Osteocyte (in vitro differentiated cells): ENCODE data around the gene CLRN3. TPM values are rescaled to one million over a fixed set of nuclear protein-coding genes. Genes with fewer than 3 reads are reported as not detected.

Experiments
- DNase-seq: peaks from one replicate; pipeline ENCODE4 v3.0.0; 2021; ENCODE audit warnings: mixed read lengths; ENCODE audit not compliant: unreplicated experiment; ENCODE audit errors: extremely low spot score
- H3K27ac Mint-ChIP-seq: one replicate; pipeline ENCODE4 v1.8.0; 2021; ENCODE audit warnings: mild to moderate bottlenecking, mixed read lengths; ENCODE audit not compliant: unreplicated experiment
- H3K27me3 Mint-ChIP-seq: one replicate; pipeline ENCODE4 v1.8.0; 2021; ENCODE audit warnings: mixed read lengths; ENCODE audit not compliant: unreplicated experiment
- H3K36me3 Mint-ChIP-seq: one replicate; pipeline ENCODE4 v1.8.0; 2021; ENCODE audit warnings: mixed read lengths; ENCODE audit not compliant: unreplicated experiment
- H3K4me1 Mint-ChIP-seq: one replicate; pipeline ENCODE4 v1.8.0; 2021; ENCODE audit warnings: mixed read lengths; ENCODE audit not compliant: unreplicated experiment
- H3K4me3 Mint-ChIP-seq: one replicate; pipeline ENCODE4 v1.8.0; 2021; ENCODE audit warnings: mild to moderate bottlenecking, moderate library complexity, mixed read lengths; ENCODE audit not compliant: unreplicated experiment
- H3K9me3 Mint-ChIP-seq: one replicate; pipeline ENCODE4 v1.8.0; 2021; ENCODE audit warnings: mixed read lengths; ENCODE audit not compliant: unreplicated experiment
- CTCF ChIP-seq: fragments of 200-600 bp; sonication (generic); IDR thresholded peaks from 2 replicates; pipeline ENCODE4 v1.5.0; 2021; ENCODE audit warnings: antibody characterized with exemption, mild to moderate bottlenecking, moderate library complexity
- total RNA-seq: library from RNA; stranded (reverse); gene quantifications from 2 replicates; pipeline ENCODE4 v1.2.1, GENCODE V29; 2021

The CLRN3 gene
- total RNA-seq, 1 donor from 2014 or later = not detected

DNA sequence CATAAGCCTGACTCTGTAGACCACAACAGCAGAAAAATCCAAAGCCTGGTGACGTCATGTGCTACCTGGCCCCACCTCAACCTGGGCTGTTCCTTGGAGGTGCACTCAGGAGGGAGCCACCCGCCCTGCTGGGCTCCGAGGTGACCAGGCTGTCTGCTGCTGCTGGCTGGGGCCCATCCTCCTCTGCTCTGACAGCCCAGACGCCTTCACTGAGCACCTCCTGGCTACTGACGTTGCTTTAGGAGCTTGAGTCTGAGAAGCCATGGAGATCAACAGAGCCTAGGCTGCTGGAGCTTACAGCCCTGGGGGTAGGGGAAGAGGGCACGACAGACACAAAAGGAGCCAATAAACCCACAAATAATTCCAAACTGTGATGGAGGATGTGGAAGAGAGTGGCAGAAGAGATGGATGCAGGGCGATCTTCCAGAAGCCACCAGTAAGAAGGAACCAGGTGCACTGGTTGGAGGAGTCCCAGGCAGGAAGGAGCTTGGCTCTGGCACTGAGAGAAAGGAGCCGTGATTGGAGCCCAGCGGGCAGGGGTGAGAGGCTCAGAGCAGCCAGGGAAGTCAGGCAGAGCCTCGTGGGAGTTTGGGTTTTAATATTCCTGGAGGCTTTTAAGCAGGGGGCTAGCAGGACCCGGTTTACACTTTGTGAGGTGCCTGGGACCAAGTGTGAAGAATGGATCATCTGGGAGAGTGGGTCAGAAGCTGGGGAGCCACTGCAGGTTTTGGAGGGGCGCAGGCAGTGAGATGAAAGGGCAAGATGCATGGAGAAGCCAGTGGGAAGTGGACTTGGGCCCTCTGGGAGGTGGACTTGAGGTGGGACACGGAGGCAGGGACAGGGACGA, 12.5 kb upstream of the CLRN3 start:
- H3K4me1 Mint-ChIP-seq = peaks cover 8% of the 10 kb centered on the region
- TF ChIP-seq CTCF = no peak
- H3K27ac Mint-ChIP-seq = no peak overlapping the region
- no peak overlapping the region for H3K4me3 Mint-ChIP-seq
- peaks cover 26% of the 10 kb centered on the region for H3K27me3 Mint-ChIP-seq
- H3K9me3 Mint-ChIP-seq = no peaks in the 10 kb centered on the region
- no peaks in the 10 kb centered on the region for H3K36me3 Mint-ChIP-seq
- DNase-seq = peak; percentile 73

DNA sequence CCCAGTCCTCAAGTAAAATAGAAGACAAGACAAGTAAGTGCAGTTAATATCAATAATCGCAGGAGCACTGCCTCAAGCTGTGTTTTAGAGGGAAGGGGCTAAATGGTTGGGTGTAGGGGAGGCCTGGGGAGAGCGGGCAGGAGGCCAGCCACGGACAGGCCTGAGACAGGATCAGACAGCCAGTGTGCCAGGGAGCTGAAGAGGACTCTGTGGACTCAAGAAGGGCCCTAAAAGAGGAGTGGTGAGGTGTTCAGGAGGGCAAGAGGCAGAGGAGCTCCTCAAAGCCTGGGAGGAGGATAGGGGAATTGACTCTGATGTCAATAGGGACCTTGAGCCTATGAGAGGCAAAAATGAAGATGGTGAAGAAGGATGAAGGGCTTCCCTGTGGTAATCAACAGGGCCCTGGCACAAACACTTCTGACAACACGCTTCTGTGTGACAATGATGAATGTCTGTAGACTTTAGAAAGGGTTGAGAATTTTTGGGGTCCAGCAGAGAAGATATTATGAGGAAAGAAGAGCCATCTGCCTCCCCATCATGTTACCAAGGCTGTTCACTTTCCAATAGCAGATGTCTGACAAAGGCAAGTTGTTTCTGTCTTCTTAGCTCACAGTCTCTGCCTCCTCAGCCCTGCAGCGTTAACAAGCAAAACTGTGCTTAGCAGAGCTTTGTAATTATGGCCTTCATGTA, 11.7 kb upstream of the CLRN3 start:
- peaks cover 8% of the 10 kb centered on the region for H3K4me1 Mint-ChIP-seq
- H3K36me3 Mint-ChIP-seq = no peaks in the 10 kb centered on the region
- no peak overlapping the region for H3K27ac Mint-ChIP-seq
- H3K4me3 Mint-ChIP-seq = no peak overlapping the region
- peak; percentile 56 for DNase-seq
- no peak for TF ChIP-seq CTCF
- H3K9me3 Mint-ChIP-seq = no peaks in the 10 kb centered on the region
- H3K27me3 Mint-ChIP-seq = peaks cover 32% of the 10 kb centered on the region

DNA sequence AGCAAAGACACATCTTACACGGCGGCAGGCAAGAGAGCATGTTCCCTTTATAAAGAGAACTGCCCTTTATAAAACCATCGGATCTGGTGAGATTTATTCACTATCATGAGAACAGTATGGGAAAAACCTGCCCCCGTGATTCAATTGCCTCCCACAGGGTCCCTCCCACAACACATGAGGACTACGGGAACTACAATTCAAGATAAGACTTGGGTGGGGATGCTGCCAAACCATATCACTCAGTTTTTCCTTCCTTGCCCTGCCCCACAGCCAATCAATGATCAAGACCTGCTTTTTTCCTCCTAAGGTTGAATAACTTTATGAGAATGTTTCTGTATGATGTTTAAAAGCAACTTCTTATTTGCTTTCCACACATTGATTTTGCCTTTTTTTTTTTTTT, 11.0 kb upstream of the CLRN3 start:
- no peaks in the 10 kb centered on the region for H3K9me3 Mint-ChIP-seq
- no peak for DNase-seq
- H3K36me3 Mint-ChIP-seq = no peaks in the 10 kb centered on the region
- peaks cover 7% of the 10 kb centered on the region for H3K4me1 Mint-ChIP-seq
- H3K27ac Mint-ChIP-seq = no peak overlapping the region
- peaks cover 36% of the 10 kb centered on the region for H3K27me3 Mint-ChIP-seq
- H3K4me3 Mint-ChIP-seq = no peak overlapping the region
- no peak for TF ChIP-seq CTCF

DNA sequence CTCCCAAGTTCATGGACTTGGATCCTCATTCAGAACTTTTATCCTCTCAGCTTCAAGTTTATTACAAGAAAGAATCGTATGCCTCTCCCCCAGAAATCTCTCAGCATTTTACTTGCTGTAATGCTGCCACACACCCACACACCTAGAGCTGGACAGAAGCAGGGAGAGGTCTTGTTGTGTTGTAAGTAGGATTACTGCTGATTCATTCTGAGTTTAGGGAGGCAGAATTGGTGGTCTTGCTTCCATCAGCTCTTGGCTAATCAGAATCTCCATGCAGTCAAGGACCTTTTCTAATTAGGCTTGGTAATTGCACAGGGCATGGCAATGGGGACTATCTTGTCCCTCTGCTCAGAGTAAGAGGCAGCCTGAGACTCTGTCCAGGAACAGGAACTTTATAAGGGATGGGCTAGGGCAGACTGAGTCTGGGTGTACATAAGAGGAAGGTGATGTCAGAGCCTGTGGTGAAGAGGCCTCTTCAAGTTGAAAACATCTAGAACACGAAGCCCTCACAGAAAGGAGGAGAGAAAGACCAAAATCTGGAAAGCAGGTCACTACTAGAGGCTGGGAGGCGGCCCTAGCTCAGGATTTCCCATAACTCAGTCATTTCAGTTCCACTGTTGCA, 7.1 kb upstream of the CLRN3 start:
- H3K36me3 Mint-ChIP-seq = no peaks in the 10 kb centered on the region
- no peak for TF ChIP-seq CTCF
- peak; percentile 11 for DNase-seq

GRCh38 chr10:127897177-127897576, 4.4 kb upstream of the CLRN3 start:
- no peaks in the 10 kb centered on the region for H3K36me3 Mint-ChIP-seq
- H3K9me3 Mint-ChIP-seq = no peaks in the 10 kb centered on the region
- no peak for DNase-seq
- H3K4me3 Mint-ChIP-seq = no peak overlapping the region
- H3K27ac Mint-ChIP-seq = no peak overlapping the region
- peaks cover 27% of the 10 kb centered on the region for H3K27me3 Mint-ChIP-seq
- no peaks in the 10 kb centered on the region for H3K4me1 Mint-ChIP-seq
- no peak for TF ChIP-seq CTCF

More for the DNA sequence above, 7.1 kb upstream of the CLRN3 start:
- peaks cover 35% of the 10 kb centered on the region for H3K27me3 Mint-ChIP-seq
- no peak overlapping the region for H3K27ac Mint-ChIP-seq
- H3K4me3 Mint-ChIP-seq = no peak overlapping the region
- H3K9me3 Mint-ChIP-seq = no peaks in the 10 kb centered on the region
- no peaks in the 10 kb centered on the region for H3K4me1 Mint-ChIP-seq
